ENCODE results near the gene RPS27.

RPS27 gene

GRCh38 chr1:153951183-153951582 is 39.4 kb upstream of the RPS27 start:
- Histone ChIP-seq H3K27me3 (ENCODE audit: control insufficient read depth in 1 of 2, insufficient read depth in 2 of 2, low read length in 2 of 2) (no peaks in the 10 kb centered on the region), H3K36me3 (ENCODE audit: control insufficient read depth in 1 of 2, insufficient read depth in 2 of 2, low read length in 2 of 2) (peaks cover 47 to 63% of the 10 kb centered on the region in 2 donors), H3K27ac (ENCODE audit: low read depth, low read length) (no peak overlapping the region), H3K9me3 (ENCODE audit: control insufficient read depth in 1 of 2, low read length in 2 of 2) (no peaks in the 10 kb centered on the region), H3K4me3 (ENCODE audit: low read depth in 1 of 2, low read length in 2 of 2) (no peak overlapping the region), H3K4me1 (ENCODE audit: control insufficient read depth in 1 of 2, insufficient read depth in 2 of 2, low read length in 2 of 2) (peaks cover 12% of the 10 kb centered on the region in 2 donors), H3K9ac (ENCODE audit: low read depth in 1 of 2, low read length in 2 of 2) (no peak overlapping the region)

- no peaks in the 10 kb centered on the region for H3K27me3 ChIP-seq (ENCODE audit: control insufficient read depth in 1 of 2, insufficient read depth in 2 of 2, low read length in 2 of 2)
- no peak overlapping the region for H3K9ac ChIP-seq (ENCODE audit: low read depth in 1 of 2, low read length in 2 of 2)
- peaks cover 47 to 63% of the 10 kb centered on the region in 2 donors for H3K36me3 ChIP-seq (ENCODE audit: control insufficient read depth in 1 of 2, insufficient read depth in 2 of 2, low read length in 2 of 2)
- no peaks in the 10 kb centered on the region for H3K9me3 ChIP-seq (ENCODE audit: control insufficient read depth in 1 of 2, low read length in 2 of 2)
- no peak overlapping the region for H3K27ac ChIP-seq (ENCODE audit: low read depth, low read length)
- H3K4me1 ChIP-seq (ENCODE audit: control insufficient read depth in 1 of 2, insufficient read depth in 2 of 2, low read length in 2 of 2), result peaks cover 16% of the 10 kb centered on the region in 2 donors
- no peak overlapping the region for H3K4me3 ChIP-seq (ENCODE audit: low read depth in 1 of 2, low read length in 2 of 2)
Measured at GRCh38 chr1:153951801-153952200, 38.8 kb upstream of the RPS27 start.

GRCh38 chr1:153953859-153954365 is 36.6 kb upstream of the RPS27 start:
- H3K4me3 ChIP-seq (ENCODE audit: low read depth in 1 of 2, low read length in 2 of 2), result no peak overlapping the region
- H3K9ac ChIP-seq (ENCODE audit: low read depth in 1 of 2, low read length in 2 of 2), result no peak overlapping the region
- H3K4me1 ChIP-seq (ENCODE audit: control insufficient read depth in 1 of 2, insufficient read depth in 2 of 2, low read length in 2 of 2), result peaks cover 23 to 27% of the 10 kb centered on the region in 2 donors
- H3K27ac ChIP-seq (ENCODE audit: low read depth, low read length), result no peak overlapping the region
- H3K36me3 ChIP-seq (ENCODE audit: control insufficient read depth in 1 of 2, insufficient read depth in 2 of 2, low read length in 2 of 2), result peaks cover 37 to 49% of the 10 kb centered on the region in 2 donors
- no peaks in the 10 kb centered on the region for H3K27me3 ChIP-seq (ENCODE audit: control insufficient read depth in 1 of 2, insufficient read depth in 2 of 2, low read length in 2 of 2)
- no peaks in the 10 kb centered on the region for H3K9me3 ChIP-seq (ENCODE audit: control insufficient read depth in 1 of 2, low read length in 2 of 2)

- no peak overlapping the region for H3K27ac ChIP-seq (ENCODE audit: low read depth, low read length)
- peaks cover 29 to 32% of the 10 kb centered on the region in 2 donors for H3K4me1 ChIP-seq (ENCODE audit: control insufficient read depth in 1 of 2, insufficient read depth in 2 of 2, low read length in 2 of 2)
- peaks cover 33 to 43% of the 10 kb centered on the region in 2 donors for H3K36me3 ChIP-seq (ENCODE audit: control insufficient read depth in 1 of 2, insufficient read depth in 2 of 2, low read length in 2 of 2)
- H3K9me3 ChIP-seq (ENCODE audit: control insufficient read depth in 1 of 2, low read length in 2 of 2), result no peaks in the 10 kb centered on the region
- H3K27me3 ChIP-seq (ENCODE audit: control insufficient read depth in 1 of 2, insufficient read depth in 2 of 2, low read length in 2 of 2), result no peaks in the 10 kb centered on the region
- no peak overlapping the region for H3K9ac ChIP-seq (ENCODE audit: low read depth in 1 of 2, low read length in 2 of 2)
- H3K4me3 ChIP-seq (ENCODE audit: low read depth in 1 of 2, low read length in 2 of 2), result no peak overlapping the region
Measured at GRCh38 chr1:153954826-153955225, 35.7 kb upstream of the RPS27 start.

- Histone ChIP-seq H3K27ac (ENCODE audit: low read depth, low read length) (no peak overlapping the region), H3K4me3 (ENCODE audit: low read depth in 1 of 2, low read length in 2 of 2) (peak overlapping the region; percentile 91 to 100), H3K4me1 (ENCODE audit: control insufficient read depth in 1 of 2, insufficient read depth in 2 of 2, low read length in 2 of 2) (peaks cover 36 to 38% of the 10 kb centered on the region in 2 donors), H3K36me3 (ENCODE audit: control insufficient read depth in 1 of 2, insufficient read depth in 2 of 2, low read length in 2 of 2) (peaks cover 16 to 30% of the 10 kb centered on the region in 2 donors), H3K27me3 (ENCODE audit: control insufficient read depth in 1 of 2, insufficient read depth in 2 of 2, low read length in 2 of 2) (no peaks in the 10 kb centered on the region), H3K9ac (ENCODE audit: low read depth in 1 of 2, low read length in 2 of 2) (peak overlapping the region; percentile 81 to 91), H3K9me3 (ENCODE audit: control insufficient read depth in 1 of 2, low read length in 2 of 2) (no peaks in the 10 kb centered on the region)
Measured at GRCh38 chr1:153956997-153957715, 33.4 kb upstream of the RPS27 start.

GRCh38 chr1:153957744-153958110 is 32.8 kb upstream of the RPS27 start:
- H3K9ac ChIP-seq (ENCODE audit: low read depth in 1 of 2, low read length in 2 of 2), result peak overlapping the region; percentile 81 to 91
- H3K9me3 ChIP-seq (ENCODE audit: control insufficient read depth in 1 of 2, low read length in 2 of 2), result no peaks in the 10 kb centered on the region
- peaks cover 10 to 24% of the 10 kb centered on the region in 2 donors for H3K36me3 ChIP-seq (ENCODE audit: control insufficient read depth in 1 of 2, insufficient read depth in 2 of 2, low read length in 2 of 2)
- no peaks in the 10 kb centered on the region for H3K27me3 ChIP-seq (ENCODE audit: control insufficient read depth in 1 of 2, insufficient read depth in 2 of 2, low read length in 2 of 2)
- H3K4me3 ChIP-seq (ENCODE audit: low read depth in 1 of 2, low read length in 2 of 2), result peak overlapping the region; percentile 91 to 100
- H3K27ac ChIP-seq (ENCODE audit: low read depth, low read length), result peak overlapping the region; percentile 79
- peaks cover 42 to 44% of the 10 kb centered on the region in 2 donors for H3K4me1 ChIP-seq (ENCODE audit: control insufficient read depth in 1 of 2, insufficient read depth in 2 of 2, low read length in 2 of 2)

- H3K9ac ChIP-seq (ENCODE audit: low read depth in 1 of 2, low read length in 2 of 2), result peak within 1 kb of the TSS; percentile 81 to 91
- no peaks in the 10 kb centered on the region for H3K27me3 ChIP-seq (ENCODE audit: control insufficient read depth in 1 of 2, insufficient read depth in 2 of 2, low read length in 2 of 2)
- peaks cover 9 to 24% of the 10 kb centered on the region in 2 donors for H3K36me3 ChIP-seq (ENCODE audit: control insufficient read depth in 1 of 2, insufficient read depth in 2 of 2, low read length in 2 of 2)
- H3K4me3 ChIP-seq (ENCODE audit: low read depth in 1 of 2, low read length in 2 of 2), result peak within 1 kb of the TSS; percentile 91 to 100
- peak within 1 kb of the TSS; percentile 79 for H3K27ac ChIP-seq (ENCODE audit: low read depth, low read length)
- peaks cover 45 to 49% of the 10 kb centered on the region in 2 donors for H3K4me1 ChIP-seq (ENCODE audit: control insufficient read depth in 1 of 2, insufficient read depth in 2 of 2, low read length in 2 of 2)
- no peaks in the 10 kb centered on the region for H3K9me3 ChIP-seq (ENCODE audit: control insufficient read depth in 1 of 2, low read length in 2 of 2)
Measured at GRCh38 chr1:153958111-153958960, 32.2 kb upstream of the RPS27 start, which contains the start of gene CRTC2. Gene CRTC2, minus strand, starts transcription at chr1:153958612. Its CDS starts 115 bp downstream, at chr1:153958497.

GRCh38 chr1:153958961-153959260 is 31.7 kb upstream of the RPS27 start:
- peaks cover 6 to 21% of the 10 kb centered on the region in 2 donors for H3K36me3 ChIP-seq (ENCODE audit: control insufficient read depth in 1 of 2, insufficient read depth in 2 of 2, low read length in 2 of 2)
- H3K4me1 ChIP-seq (ENCODE audit: control insufficient read depth in 1 of 2, insufficient read depth in 2 of 2, low read length in 2 of 2), result peaks cover 45 to 50% of the 10 kb centered on the region in 2 donors
- peak overlapping the region; percentile 38 to 91 for H3K4me3 ChIP-seq (ENCODE audit: low read depth in 1 of 2, low read length in 2 of 2)
- H3K27me3 ChIP-seq (ENCODE audit: control insufficient read depth in 1 of 2, insufficient read depth in 2 of 2, low read length in 2 of 2), result no peaks in the 10 kb centered on the region
- H3K27ac ChIP-seq (ENCODE audit: low read depth, low read length), result no peak overlapping the region
- H3K9ac ChIP-seq (ENCODE audit: low read depth in 1 of 2, low read length in 2 of 2), result peak overlapping the region in 1 of 2 donors; percentile 13
- H3K9me3 ChIP-seq (ENCODE audit: control insufficient read depth in 1 of 2, low read length in 2 of 2), result no peaks in the 10 kb centered on the region

GRCh38 chr1:153959454-153959853 is 31.1 kb upstream of the RPS27 start:
- peaks cover 50 to 54% of the 10 kb centered on the region in 2 donors for H3K4me1 ChIP-seq (ENCODE audit: control insufficient read depth in 1 of 2, insufficient read depth in 2 of 2, low read length in 2 of 2)

GRCh38 chr1:153960206-153960605 is 30.4 kb upstream of the RPS27 start:
- no peak overlapping the region for H3K27ac ChIP-seq (ENCODE audit: low read depth, low read length)
- H3K9ac ChIP-seq (ENCODE audit: low read depth in 1 of 2, low read length in 2 of 2), result no peak overlapping the region
- H3K4me1 ChIP-seq (ENCODE audit: control insufficient read depth in 1 of 2, insufficient read depth in 2 of 2, low read length in 2 of 2), result peaks cover 50 to 54% of the 10 kb centered on the region in 2 donors
- H3K36me3 ChIP-seq (ENCODE audit: control insufficient read depth in 1 of 2, insufficient read depth in 2 of 2, low read length in 2 of 2), result peaks cover 0 to 11% of the 10 kb centered on the region in 2 donors
- no peak overlapping the region for H3K4me3 ChIP-seq (ENCODE audit: low read depth in 1 of 2, low read length in 2 of 2)
- no peaks in the 10 kb centered on the region for H3K9me3 ChIP-seq (ENCODE audit: control insufficient read depth in 1 of 2, low read length in 2 of 2)
- no peaks in the 10 kb centered on the region for H3K27me3 ChIP-seq (ENCODE audit: control insufficient read depth in 1 of 2, insufficient read depth in 2 of 2, low read length in 2 of 2)

More at GRCh38 chr1:153959454-153959853, 31.1 kb upstream of the RPS27 start:
- H3K9ac ChIP-seq (ENCODE audit: low read depth in 1 of 2, low read length in 2 of 2), result no peak overlapping the region
- H3K36me3 ChIP-seq (ENCODE audit: control insufficient read depth in 1 of 2, insufficient read depth in 2 of 2, low read length in 2 of 2), result peaks cover 5 to 17% of the 10 kb centered on the region in 2 donors
- no peaks in the 10 kb centered on the region for H3K27me3 ChIP-seq (ENCODE audit: control insufficient read depth in 1 of 2, insufficient read depth in 2 of 2, low read length in 2 of 2)
- no peak overlapping the region for H3K4me3 ChIP-seq (ENCODE audit: low read depth in 1 of 2, low read length in 2 of 2)
- H3K9me3 ChIP-seq (ENCODE audit: control insufficient read depth in 1 of 2, low read length in 2 of 2), result no peaks in the 10 kb centered on the region
- no peak overlapping the region for H3K27ac ChIP-seq (ENCODE audit: low read depth, low read length)
